ENCODE data around the gene OVCA2.
A peak's percentile ranks its signal among the peaks of the same experiment; 100 is the strongest.

The OVCA2 gene

GRCh38 chr17:2083613-2084035 lies 41.8 kb downstream of the OVCA2 start:
- peaks cover 65% of the 10 kb centered on the region for H3K36me3 Mint-ChIP-seq (ENCODE audit: low read depth)
- no peak overlapping the region for H3K4me3 Mint-ChIP-seq
- peaks cover 76% of the 10 kb centered on the region for H3K27me3 Mint-ChIP-seq
- peaks cover 72% of the 10 kb centered on the region for H3K4me1 Mint-ChIP-seq (ENCODE audit: low read depth)
- intact Hi-C loops (cut with micrococcal nuclease): no loop called here
- H3K9me3 Mint-ChIP-seq: no peaks in the 10 kb centered on the region
- H3K27ac Mint-ChIP-seq: peak overlapping the region; percentile 19

GRCh38 chr17:2084036-2084765 lies 42.4 kb downstream of the OVCA2 start:
- H3K9me3 Mint-ChIP-seq: no peaks in the 10 kb centered on the region
- peak overlapping the region; percentile 38 for H3K27ac Mint-ChIP-seq
- intact Hi-C loops (cut with micrococcal nuclease): no loop called here
- H3K27me3 Mint-ChIP-seq: peaks cover 75% of the 10 kb centered on the region
- H3K4me3 Mint-ChIP-seq: no peak overlapping the region
- H3K36me3 Mint-ChIP-seq (ENCODE audit: low read depth): peaks cover 60% of the 10 kb centered on the region
- H3K4me1 Mint-ChIP-seq (ENCODE audit: low read depth): peaks cover 78% of the 10 kb centered on the region

- intact Hi-C loops (cut with micrococcal nuclease): loop anchor here (5.0 kb wide), 1 partner anchor 52 kb away; no protein-coding TSS in a partner anchor
- Mint-ChIP-seq H3K27me3 (peaks cover 68% of the 10 kb centered on the region), H3K9me3 (no peaks in the 10 kb centered on the region), H3K4me3 (no peak overlapping the region), H3K36me3 (ENCODE audit: low read depth) (peaks cover 52% of the 10 kb centered on the region), H3K4me1 (ENCODE audit: low read depth) (peaks cover 86% of the 10 kb centered on the region), H3K27ac (peak overlapping the region; percentile 38)
Observed at GRCh38 chr17:2084766-2085647, 43.2 kb downstream of the OVCA2 start.

- intact Hi-C loops (cut with micrococcal nuclease): loop anchor here (5.0 kb wide), 1 partner anchor 52 kb away; no protein-coding TSS in a partner anchor
- Mint-ChIP-seq H3K4me3 (no peak overlapping the region), H3K27ac (no peak overlapping the region)
Observed at GRCh38 chr17:2085648-2085949, 43.8 kb downstream of the OVCA2 start.

GRCh38 chr17:2086306-2086705 lies 44.5 kb downstream of the OVCA2 start:
- H3K4me1 Mint-ChIP-seq (ENCODE audit: low read depth): peaks cover 96% of the 10 kb centered on the region
- H3K27ac Mint-ChIP-seq: no peak overlapping the region
- H3K4me3 Mint-ChIP-seq: no peak overlapping the region
- H3K9me3 Mint-ChIP-seq: no peaks in the 10 kb centered on the region
- peaks cover 43% of the 10 kb centered on the region for H3K36me3 Mint-ChIP-seq (ENCODE audit: low read depth)
- H3K27me3 Mint-ChIP-seq: peaks cover 68% of the 10 kb centered on the region
- intact Hi-C loops (cut with micrococcal nuclease): loop anchor here (5.0 kb wide), 1 partner anchor 51 kb away; no protein-coding TSS in a partner anchor

More at GRCh38 chr17:2085648-2085949, 43.8 kb downstream of the OVCA2 start:
- no peaks in the 10 kb centered on the region for H3K9me3 Mint-ChIP-seq
- H3K27me3 Mint-ChIP-seq: peaks cover 70% of the 10 kb centered on the region
- peaks cover 49% of the 10 kb centered on the region for H3K36me3 Mint-ChIP-seq (ENCODE audit: low read depth)
- peaks cover 90% of the 10 kb centered on the region for H3K4me1 Mint-ChIP-seq (ENCODE audit: low read depth)

GRCh38 chr17:2087597-2088211 lies 45.9 kb downstream of the OVCA2 start:
- peaks cover 90% of the 10 kb centered on the region for H3K4me1 Mint-ChIP-seq (ENCODE audit: low read depth)
- peaks cover 66% of the 10 kb centered on the region for H3K27me3 Mint-ChIP-seq
- H3K4me3 Mint-ChIP-seq: peak overlapping the region; percentile 17
- H3K27ac Mint-ChIP-seq: peak overlapping the region; percentile 52
- peaks cover 43% of the 10 kb centered on the region for H3K36me3 Mint-ChIP-seq (ENCODE audit: low read depth)
- H3K9me3 Mint-ChIP-seq: no peaks in the 10 kb centered on the region
- intact Hi-C loops (cut with micrococcal nuclease): loop anchor here (2.0 to 5.0 kb wide), 3 partner anchors 29 to 50 kb away; no protein-coding TSS in a partner anchor

GRCh38 chr17:2089021-2089422 lies 47.2 kb downstream of the OVCA2 start:
- H3K27ac Mint-ChIP-seq: peak overlapping the region; percentile 60
- H3K4me1 Mint-ChIP-seq (ENCODE audit: low read depth): peaks cover 77% of the 10 kb centered on the region
- intact Hi-C loops (cut with micrococcal nuclease): loop anchor here (2.0 to 5.0 kb wide), 3 partner anchors 30 to 48 kb away; no protein-coding TSS in a partner anchor
- H3K4me3 Mint-ChIP-seq: no peak overlapping the region
- H3K27me3 Mint-ChIP-seq: peaks cover 64% of the 10 kb centered on the region
- H3K36me3 Mint-ChIP-seq (ENCODE audit: low read depth): peaks cover 50% of the 10 kb centered on the region
- H3K9me3 Mint-ChIP-seq: no peaks in the 10 kb centered on the region

- Mint-ChIP-seq H3K27ac (peak overlapping the region; percentile 60), H3K27me3 (peaks cover 56% of the 10 kb centered on the region), H3K36me3 (ENCODE audit: low read depth) (peaks cover 41% of the 10 kb centered on the region), H3K4me1 (ENCODE audit: low read depth) (peaks cover 65% of the 10 kb centered on the region), H3K4me3 (no peak overlapping the region), H3K9me3 (no peaks in the 10 kb centered on the region)
- intact Hi-C loops (cut with micrococcal nuclease): no loop called here
Observed at GRCh38 chr17:2090210-2090641, 48.4 kb downstream of the OVCA2 start.

- Mint-ChIP-seq H3K9me3 (no peaks in the 10 kb centered on the region), H3K4me1 (ENCODE audit: low read depth) (peaks cover 57% of the 10 kb centered on the region), H3K27me3 (peaks cover 49% of the 10 kb centered on the region), H3K36me3 (ENCODE audit: low read depth) (peaks cover 34% of the 10 kb centered on the region), H3K27ac (no peak overlapping the region), H3K4me3 (no peak overlapping the region)
- intact Hi-C loops (cut with micrococcal nuclease): no loop called here
Observed at GRCh38 chr17:2090804-2091534, 49.1 kb downstream of the OVCA2 start.

- Mint-ChIP-seq H3K4me1 (ENCODE audit: low read depth) (peaks cover 44% of the 10 kb centered on the region), H3K4me3 (no peak overlapping the region), H3K9me3 (no peaks in the 10 kb centered on the region), H3K27ac (no peak overlapping the region), H3K27me3 (peaks cover 38% of the 10 kb centered on the region), H3K36me3 (ENCODE audit: low read depth) (peaks cover 33% of the 10 kb centered on the region)
- intact Hi-C loops (cut with micrococcal nuclease): no loop called here
Observed at GRCh38 chr17:2092253-2092652, 50.4 kb downstream of the OVCA2 start.
